GM19463 (cell line): ENCODE data around the gene NRCAM.
A peak's percentile ranks its signal among the peaks of the same experiment; 100 is the strongest.
"Not testable (repeated sequence)": the region's sequence is repeated elsewhere in the genome, so short reads cannot be mapped to it uniquely, and the experiment has no call there.

ENCODE experiments used
- ATAC-seq: cut with Tn5 transposase; IDR thresholded peaks from one replicate; pipeline ENCODE4 v1.9.1; 2021; ENCODE audit warnings: mild to moderate bottlenecking, moderate library complexity; ENCODE audit not compliant: unreplicated experiment

NRCAM gene

GRCh38 chr7:108287857-108288256, 168.4 kb downstream of the NRCAM start:
- ATAC-seq: no peak

GRCh38 chr7:108286290-108286904, 169.8 kb downstream of the NRCAM start:
- no peak for ATAC-seq

GRCh38 chr7:108285778-108286177, 170.5 kb downstream of the NRCAM start:
- no peak for ATAC-seq

- ATAC-seq: no peak
Measured at GRCh38 chr7:108285003-108285368, 171.2 kb downstream of the NRCAM start.

GRCh38 chr7:108284349-108285002, 171.8 kb downstream of the NRCAM start:
- ATAC-seq: peak; percentile 84

- no peak for ATAC-seq
Measured at GRCh38 chr7:108283252-108283651, 173.0 kb downstream of the NRCAM start.

GRCh38 chr7:108282427-108282996, 173.7 kb downstream of the NRCAM start:
- no peak for ATAC-seq

GRCh38 chr7:108280136-108280535, 176.1 kb downstream of the NRCAM start:
- ATAC-seq: no peak

- ATAC-seq: no peak
Measured at GRCh38 chr7:108278776-108279175, 177.5 kb downstream of the NRCAM start.

- no peak for ATAC-seq
Measured at GRCh38 chr7:108278281-108278680, 178.0 kb downstream of the NRCAM start.

- ATAC-seq: not testable (repeated sequence)
Measured at GRCh38 chr7:108274447-108274846, 181.8 kb downstream of the NRCAM start.

GRCh38 chr7:108272891-108273290, 183.3 kb downstream of the NRCAM start:
- not testable (repeated sequence) for ATAC-seq

GRCh38 chr7:108270385-108271015, 185.7 kb downstream of the NRCAM start:
- ATAC-seq: peak; percentile 84

- ATAC-seq: no peak
Measured at GRCh38 chr7:108268200-108268820, 187.9 kb downstream of the NRCAM start.

GRCh38 chr7:108267615-108268014, 188.6 kb downstream of the NRCAM start:
- no peak for ATAC-seq

- no peak for ATAC-seq
Measured at GRCh38 chr7:108266491-108266890, 189.7 kb downstream of the NRCAM start.

GRCh38 chr7:108266035-108266434, 190.2 kb downstream of the NRCAM start:
- no peak for ATAC-seq

- ATAC-seq: no peak
Measured at GRCh38 chr7:108265007-108265406, 191.2 kb downstream of the NRCAM start.

GRCh38 chr7:108263425-108263824, 192.8 kb downstream of the NRCAM start:
- ATAC-seq: peak; percentile 83

GRCh38 chr7:108261560-108262255, 194.5 kb downstream of the NRCAM start:
- ATAC-seq: no peak

- ATAC-seq: not testable (repeated sequence)
Measured at GRCh38 chr7:108259447-108259846, 196.8 kb downstream of the NRCAM start.
